ENCODE data around the gene TMEM203. TPM values are rescaled to one million over a fixed set of nuclear protein-coding genes. Genes with fewer than 3 reads are reported as not detected.
A peak's percentile ranks its signal among the peaks of the same experiment; 100 is the strongest.

The TMEM203 gene
- total and polyA plus RNA-seq, 2 of the 13 experiments (the other 11 are each of a cell fraction or from before 2014, with no cell fraction given) = 23.4 to 36.7 TPM

- TF ChIP-seq UBTF (CRISPR knock-in tag; IDR thresholded peaks at IDR 0.05) = peak; percentile 82
- TF ChIP-seq RORA (CRISPR knock-in tag; IDR thresholded peaks at IDR 0.05) = no peak
- no peak for TF ChIP-seq NCOA5 (CRISPR knock-in tag; IDR thresholded peaks at IDR 0.05)
- TF ChIP-seq RAD51 (IDR thresholded peaks at IDR 0.05; ENCODE audit: borderline replicate concordance) = no peak
- no peak for TF ChIP-seq BRCA1 (CRISPR knock-in tag; IDR thresholded peaks at IDR 0.05)
- peak; percentile 95; the same call in 1 of the 2 replicates for TF ChIP-seq ZC3H13 (CRISPR knock-in tag; IDR thresholded peaks at IDR 0.05)
- peak; percentile 48; the same call in 1 of the 2 replicates for TF ChIP-seq HNF4G (IDR thresholded peaks at IDR 0.05; ENCODE audit: borderline replicate concordance, low read depth, low read length)
- TF ChIP-seq HNF4G (CRISPR knock-in tag; IDR thresholded peaks at IDR 0.05; ENCODE audit: borderline replicate concordance, low read depth) = peak; percentile 83; the same call in 1 of the 2 replicates
- TF ChIP-seq DBP (CRISPR knock-in tag; IDR thresholded peaks at IDR 0.05; ENCODE audit: not compliant biosample characterization) = no peak
- TF ChIP-seq CERS6 (CRISPR knock-in tag; IDR thresholded peaks at IDR 0.05) = no peak
- no peak for TF ChIP-seq ZFP62 (CRISPR knock-in tag; IDR thresholded peaks at IDR 0.05)
- TF ChIP-seq PAWR (CRISPR knock-in tag; IDR thresholded peaks at IDR 0.05; ENCODE audit: borderline replicate concordance) = no peak
- TF ChIP-seq REXO4 (CRISPR knock-in tag; IDR thresholded peaks at IDR 0.05; ENCODE audit: borderline replicate concordance) = no peak
- TF ChIP-seq TAF15 (IDR thresholded peaks at IDR 0.05; ENCODE audit: low read depth, low read length, poor library complexity, severe bottlenecking) = peak; percentile 57
- no peak for TF ChIP-seq ZKSCAN5 (CRISPR knock-in tag; IDR thresholded peaks at IDR 0.05)
- TF ChIP-seq NFATC3 (CRISPR knock-in tag; IDR thresholded peaks at IDR 0.05) = no peak
- no peak; the same call in 1 of the 2 replicates for TF ChIP-seq ARNTL (CRISPR knock-in tag; IDR thresholded peaks at IDR 0.05)
- no peak for TF ChIP-seq TOE1 (CRISPR knock-in tag; IDR thresholded peaks at IDR 0.05)
- TF ChIP-seq ZNF33A (CRISPR knock-in tag; IDR thresholded peaks at IDR 0.05; ENCODE audit: borderline replicate concordance) = peak; percentile 42; the same call in 1 of the 2 replicates
- peak; percentile 72; the same call in 1 of the 2 replicates for TF ChIP-seq MXD4 (CRISPR knock-in tag; IDR thresholded peaks at IDR 0.05)
- TF ChIP-seq NKX3-1 (CRISPR knock-in tag; IDR thresholded peaks at IDR 0.05) = 0 out of 2 replicates have a peak, but pooled peaks have one; percentile 56
- no peak for TF ChIP-seq JUN (CRISPR knock-in tag; IDR thresholded peaks at IDR 0.05)
- TF ChIP-seq CREB1 (IDR thresholded peaks at IDR 0.05) = no peak
- no peak for TF ChIP-seq CREB1 (CRISPR knock-in tag; IDR thresholded peaks at IDR 0.05)
- peak; percentile 50; the same call in 1 of the 2 replicates for TF ChIP-seq ETV5 (CRISPR knock-in tag; IDR thresholded peaks at IDR 0.05; ENCODE audit: borderline replicate concordance)
- no peak; the same call in 1 of the 2 replicates for TF ChIP-seq AHR (CRISPR knock-in tag; IDR thresholded peaks at IDR 0.05)
- no peak; the same call in 1 of the 2 replicates for TF ChIP-seq SNAI1 (CRISPR knock-in tag; IDR thresholded peaks at IDR 0.05; ENCODE audit: borderline replicate concordance)
- no peak for TF ChIP-seq ZNF598 (CRISPR knock-in tag; IDR thresholded peaks at IDR 0.05; ENCODE audit: borderline replicate concordance)
Measured at GRCh38 chr9:137229903-137230704, 24.7 kb upstream of the TMEM203 start (continued).
